ENCODE results near the gene PDCD11. TPM values are rescaled to one million over a fixed set of nuclear protein-coding genes. Genes with fewer than 3 reads are reported as not detected.
"Not testable (repeated sequence)": the region's sequence is repeated elsewhere in the genome, so short reads cannot be mapped to it uniquely, and the experiment has no call there.

The PDCD11 gene
- total RNA-seq, 3 donors from 2014 or later, result 122 to 127 (median 124) TPM

- Mint-ChIP-seq H3K4me1 (ENCODE audit: low read depth) (peaks cover 27% of the 10 kb centered on the region), H3K36me3 (ENCODE audit: insufficient read depth) (no peaks in the 10 kb centered on the region), H3K27me3 (ENCODE audit: low read depth) (no peaks in the 10 kb centered on the region), H3K9me3 (no peaks in the 10 kb centered on the region), H3K4me3 (no peak overlapping the region)
- ATAC-seq, result no peak
- no peak for DNase-seq
Observed at GRCh38 chr10:103467406-103467805, 71.0 kb downstream of the PDCD11 start.

DNA sequence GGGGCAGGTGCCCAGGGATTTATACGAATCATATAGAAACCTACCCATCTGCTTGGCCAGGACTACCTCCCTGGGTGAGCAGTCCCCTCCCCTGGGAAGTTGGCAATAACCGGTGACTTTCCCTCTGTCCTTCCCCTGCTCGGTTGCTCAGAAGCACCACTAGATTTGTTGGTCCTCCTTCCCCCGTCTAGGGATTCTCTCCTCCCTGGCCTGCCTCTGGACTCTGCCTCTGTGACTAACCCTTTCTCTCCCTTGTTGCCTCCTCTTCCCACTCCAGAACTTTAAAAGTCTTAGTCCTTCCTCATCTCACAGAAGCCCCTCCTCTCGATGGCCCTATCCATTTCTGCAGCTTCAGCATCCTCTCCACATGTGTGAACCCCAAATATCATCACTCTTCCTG lies 72.8 kb downstream of the PDCD11 start:
- Mint-ChIP-seq H3K36me3 (ENCODE audit: insufficient read depth) (no peaks in the 10 kb centered on the region), H3K4me1 (ENCODE audit: low read depth) (peaks cover 35% of the 10 kb centered on the region), H3K27me3 (ENCODE audit: low read depth) (no peaks in the 10 kb centered on the region), H3K9me3 (no peaks in the 10 kb centered on the region), H3K4me3 (no peak overlapping the region)
- no peak for ATAC-seq
- no peak for DNase-seq

GRCh38 chr10:103470761-103471653 lies 74.6 kb downstream of the PDCD11 start:
- H3K27me3 Mint-ChIP-seq (ENCODE audit: low read depth), result no peaks in the 10 kb centered on the region
- DNase-seq (peak; percentile 52), ATAC-seq (peak; percentile 81)
- peak overlapping the region; percentile 63 for H3K4me3 Mint-ChIP-seq
- H3K4me1 Mint-ChIP-seq (ENCODE audit: low read depth), result peaks cover 37% of the 10 kb centered on the region
- H3K36me3 Mint-ChIP-seq (ENCODE audit: insufficient read depth), result no peaks in the 10 kb centered on the region
- no peaks in the 10 kb centered on the region for H3K9me3 Mint-ChIP-seq

- H3K4me1 Mint-ChIP-seq (ENCODE audit: low read depth), result peaks cover 38% of the 10 kb centered on the region
- DNase-seq (no peak), ATAC-seq (no peak)
- no peaks in the 10 kb centered on the region for H3K27me3 Mint-ChIP-seq (ENCODE audit: low read depth)
- H3K36me3 Mint-ChIP-seq (ENCODE audit: insufficient read depth), result no peaks in the 10 kb centered on the region
- peak overlapping the region; percentile 46 for H3K4me3 Mint-ChIP-seq
- H3K9me3 Mint-ChIP-seq, result no peaks in the 10 kb centered on the region
Observed at GRCh38 chr10:103472005-103472404, 75.6 kb downstream of the PDCD11 start.

DNA sequence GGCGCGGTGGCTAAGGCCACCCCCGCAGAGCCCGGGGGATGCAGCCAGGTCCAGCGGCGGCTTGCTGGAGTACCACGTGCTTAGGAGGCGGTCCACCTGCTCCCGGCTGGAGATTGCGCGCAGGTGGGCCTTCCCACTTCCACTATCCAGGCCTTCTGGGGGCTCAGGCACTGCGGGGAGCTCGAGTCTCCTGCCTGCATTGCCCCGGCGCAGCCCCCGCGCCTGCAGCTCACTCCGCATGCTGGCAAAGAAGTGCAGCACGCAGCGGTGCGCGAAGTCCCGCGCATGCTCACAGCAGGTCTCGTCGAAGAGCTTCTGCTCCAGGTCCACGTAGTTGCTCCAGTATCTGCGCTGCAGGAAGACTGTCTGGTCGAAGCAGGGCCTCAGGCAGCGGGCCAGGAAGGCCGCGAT lies 76.8 kb downstream of the PDCD11 start:
- Mint-ChIP-seq H3K4me3 (no peak overlapping the region), H3K9me3 (no peaks in the 10 kb centered on the region), H3K36me3 (ENCODE audit: insufficient read depth) (no peaks in the 10 kb centered on the region), H3K27me3 (ENCODE audit: low read depth) (no peaks in the 10 kb centered on the region), H3K4me1 (ENCODE audit: low read depth) (peaks cover 36% of the 10 kb centered on the region)
- DNase-seq, result no peak
- ATAC-seq, result no peak

- Mint-ChIP-seq H3K4me1 (ENCODE audit: low read depth) (peaks cover 36% of the 10 kb centered on the region), H3K4me3 (no peak overlapping the region), H3K36me3 (ENCODE audit: insufficient read depth) (no peaks in the 10 kb centered on the region), H3K27me3 (ENCODE audit: low read depth) (no peaks in the 10 kb centered on the region), H3K9me3 (no peaks in the 10 kb centered on the region)
- DNase-seq (no peak), ATAC-seq (no peak)
Observed at GRCh38 chr10:103474077-103474476, 77.7 kb downstream of the PDCD11 start.

- Mint-ChIP-seq H3K27me3 (ENCODE audit: low read depth) (no peaks in the 10 kb centered on the region), H3K4me1 (ENCODE audit: low read depth) (peaks cover 27% of the 10 kb centered on the region), H3K4me3 (no peak overlapping the region), H3K36me3 (ENCODE audit: insufficient read depth) (no peaks in the 10 kb centered on the region), H3K9me3 (no peaks in the 10 kb centered on the region)
- no peak for ATAC-seq
- no peak for DNase-seq
Observed at GRCh38 chr10:103475437-103475836, 79.0 kb downstream of the PDCD11 start.

DNA sequence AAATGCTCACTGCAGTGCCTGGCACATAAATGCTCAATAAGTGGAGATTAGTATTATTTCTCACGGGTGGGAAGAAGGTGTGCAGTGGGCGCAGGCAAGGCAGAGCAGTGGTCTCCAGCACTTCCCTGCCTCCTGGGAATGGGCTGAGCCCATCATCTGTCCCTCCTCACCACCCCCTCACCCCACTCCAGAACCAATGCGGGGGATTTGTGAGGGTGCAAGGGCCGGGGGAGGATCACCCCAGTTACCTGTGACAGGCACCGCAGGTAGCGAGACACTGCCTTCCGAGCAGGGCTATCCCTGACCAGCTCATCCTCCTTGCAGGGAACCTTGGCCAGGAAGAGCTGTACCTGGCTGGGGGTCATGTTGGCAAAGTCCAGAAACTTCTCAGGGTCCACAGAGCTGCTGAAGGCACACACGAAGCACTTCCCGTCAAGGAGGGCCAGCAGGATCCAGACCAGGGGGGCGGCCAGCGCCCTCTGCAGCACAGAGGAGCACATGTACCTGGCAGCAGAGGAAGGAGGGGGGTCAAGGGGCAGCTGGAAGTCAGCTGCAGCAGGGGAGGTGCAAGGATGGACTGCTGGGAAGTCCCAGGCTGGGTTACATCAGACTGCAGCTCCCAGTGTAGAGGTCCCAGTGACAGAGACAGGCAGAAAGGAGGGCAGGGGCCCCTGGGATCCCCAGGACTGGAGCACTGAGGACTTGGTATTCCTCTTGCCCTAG lies 79.8 kb downstream of the PDCD11 start:
- ATAC-seq (no peak), DNase-seq (no peak)

GRCh38 chr10:103478671-103479070 lies 82.2 kb downstream of the PDCD11 start:
- Mint-ChIP-seq H3K4me3 (no peak overlapping the region), H3K27me3 (ENCODE audit: low read depth) (no peaks in the 10 kb centered on the region), H3K4me1 (ENCODE audit: low read depth) (peaks cover 10% of the 10 kb centered on the region), H3K9me3 (no peaks in the 10 kb centered on the region), H3K36me3 (ENCODE audit: insufficient read depth) (no peaks in the 10 kb centered on the region)
- ATAC-seq, result no peak
- DNase-seq, result no peak

More for the DNA sequence above, 79.8 kb downstream of the PDCD11 start:
- no peak overlapping the region for H3K4me3 Mint-ChIP-seq
- no peaks in the 10 kb centered on the region for H3K36me3 Mint-ChIP-seq (ENCODE audit: insufficient read depth)
- no peaks in the 10 kb centered on the region for H3K27me3 Mint-ChIP-seq (ENCODE audit: low read depth)
- peaks cover 19% of the 10 kb centered on the region for H3K4me1 Mint-ChIP-seq (ENCODE audit: low read depth)
- no peaks in the 10 kb centered on the region for H3K9me3 Mint-ChIP-seq

GRCh38 chr10:103479135-103479534 lies 82.7 kb downstream of the PDCD11 start, which contains the start of gene CALHM3:
CALHM3 (minus strand) TSS chr10:103479240; CDS start chr10:103479032, 208 bp downstream.
- Mint-ChIP-seq H3K4me1 (ENCODE audit: low read depth) (peaks cover 8% of the 10 kb centered on the region), H3K9me3 (no peaks in the 10 kb centered on the region), H3K36me3 (ENCODE audit: insufficient read depth) (no peaks in the 10 kb centered on the region), H3K4me3 (no peak within 1 kb of the TSS), H3K27me3 (ENCODE audit: low read depth) (no peaks in the 10 kb centered on the region)
- DNase-seq, result no peak
- no peak for ATAC-seq

DNA sequence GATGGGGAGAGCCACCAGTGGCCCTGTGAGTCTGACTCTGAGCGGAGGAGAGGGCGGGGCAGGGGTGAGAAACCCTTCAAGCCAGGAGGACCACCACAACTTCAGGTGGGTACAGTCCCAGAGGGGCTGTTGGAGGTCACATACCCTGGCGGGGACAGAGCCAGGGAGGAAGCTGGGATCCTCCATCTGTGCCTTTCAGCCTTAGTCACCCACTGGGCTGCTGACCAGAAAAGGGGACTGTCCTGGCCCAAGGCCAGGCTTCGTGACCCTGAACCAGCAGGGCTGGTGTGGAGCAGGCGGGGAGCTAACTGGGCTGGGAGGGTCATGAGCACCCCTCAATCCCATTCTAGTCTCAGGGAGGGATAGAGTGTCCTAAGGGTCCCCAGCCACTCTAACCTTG lies 84.1 kb downstream of the PDCD11 start:
- no peak for ATAC-seq
- H3K9me3 Mint-ChIP-seq, result no peaks in the 10 kb centered on the region
- DNase-seq, result no peak
- peaks cover 8% of the 10 kb centered on the region for H3K4me1 Mint-ChIP-seq (ENCODE audit: low read depth)
- no peaks in the 10 kb centered on the region for H3K36me3 Mint-ChIP-seq (ENCODE audit: insufficient read depth)
- no peak overlapping the region for H3K4me3 Mint-ChIP-seq
- no peaks in the 10 kb centered on the region for H3K27me3 Mint-ChIP-seq (ENCODE audit: low read depth)

GRCh38 chr10:103481974-103482531 lies 85.6 kb downstream of the PDCD11 start:
- Mint-ChIP-seq H3K4me1 (ENCODE audit: low read depth) (peaks cover 5% of the 10 kb centered on the region), H3K9me3 (no peaks in the 10 kb centered on the region), H3K36me3 (ENCODE audit: insufficient read depth) (no peaks in the 10 kb centered on the region), H3K27me3 (ENCODE audit: low read depth) (no peaks in the 10 kb centered on the region), H3K4me3 (no peak overlapping the region)
- ATAC-seq (peak; percentile 70 to 72), DNase-seq (no peak)

DNA sequence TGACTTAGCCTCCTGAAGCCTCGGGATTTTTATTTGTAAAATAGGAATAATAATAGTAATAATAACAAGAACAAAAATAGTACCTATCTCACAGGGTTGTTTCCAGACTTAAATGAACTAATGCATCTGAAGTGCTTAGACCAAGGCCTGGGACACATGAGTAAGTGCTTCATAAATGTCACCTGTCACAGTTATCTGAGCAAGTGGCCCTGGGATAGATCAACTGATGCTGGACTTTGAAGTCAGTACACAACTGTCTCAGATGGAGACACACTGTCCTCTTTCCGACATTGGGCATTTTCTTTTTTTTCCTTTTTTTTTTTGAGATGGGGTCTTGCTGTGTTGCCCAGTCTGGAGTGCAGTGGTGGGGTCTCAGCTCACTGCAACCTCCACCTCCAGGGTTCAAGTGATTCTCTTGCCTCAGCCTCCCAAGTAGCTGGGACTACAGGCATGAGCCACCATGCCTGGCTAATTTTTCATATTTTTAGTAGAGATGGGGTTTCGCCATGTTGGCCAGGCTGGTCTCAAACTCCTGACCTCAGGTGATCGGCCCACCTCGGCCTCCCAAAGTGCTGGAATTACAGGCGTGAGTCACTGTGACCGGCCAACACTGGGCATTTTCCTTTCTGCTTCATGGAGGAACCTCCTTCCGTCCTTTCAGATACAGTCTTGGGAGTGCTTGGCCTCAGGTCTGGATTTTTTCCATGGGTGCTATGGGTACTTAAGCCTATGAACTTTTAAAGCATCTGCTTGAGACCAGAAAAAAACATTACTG lies 90.4 kb downstream of the PDCD11 start:
- not testable (repeated sequence) for H3K9me3 Mint-ChIP-seq; H3K27me3 Mint-ChIP-seq (ENCODE audit: low read depth); ATAC-seq; H3K4me3 Mint-ChIP-seq; H3K36me3 Mint-ChIP-seq (ENCODE audit: insufficient read depth); DNase-seq
- H3K4me1 Mint-ChIP-seq (ENCODE audit: low read depth), result peaks cover 20% of the 10 kb centered on the region

DNA sequence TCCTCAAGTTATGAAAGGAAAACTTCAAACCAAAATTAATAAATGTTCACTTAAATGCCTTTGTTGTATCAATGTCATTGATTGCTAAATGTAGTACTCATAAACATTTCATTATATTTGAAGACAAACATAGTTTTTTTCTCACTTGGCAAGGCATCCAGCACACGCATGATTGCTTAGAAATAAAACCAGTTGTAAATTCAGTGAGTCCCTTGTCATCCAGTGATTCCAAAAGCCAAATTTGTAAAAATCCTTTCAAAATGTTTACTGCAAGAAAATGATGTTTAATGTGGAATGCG lies 90.9 kb downstream of the PDCD11 start:
- H3K36me3 Mint-ChIP-seq (ENCODE audit: insufficient read depth), result no peaks in the 10 kb centered on the region
- H3K4me3 Mint-ChIP-seq, result no peak overlapping the region
- ATAC-seq (no peak), DNase-seq (no peak)
- peaks cover 7% of the 10 kb centered on the region for H3K27me3 Mint-ChIP-seq (ENCODE audit: low read depth)
- peaks cover 15% of the 10 kb centered on the region for H3K4me1 Mint-ChIP-seq (ENCODE audit: low read depth)
- no peaks in the 10 kb centered on the region for H3K9me3 Mint-ChIP-seq

Data from activated T-cell treated with anti-CD3 and anti-CD28 coated beads, Interleukin-2, amount 50 U/mL, for 4 hours (primary cell).